H1 (cell line): ENCODE data around the gene CCDC30. TPM values are rescaled to one million over a fixed set of nuclear protein-coding genes. Genes with fewer than 3 reads are reported as not detected.

ENCODE experiments used
- polyA plus RNA-seq, 7 experiments: library from polyadenylated mRNA; depleted of rRNA in 3 of 7; stranded (reverse) in 5 of 7; unstranded in 2 of 7; fragments of >200 nt in 5 of 7; fragments of 200-250 nt in 2 of 7; gene quantifications; 1 replicate in 5 of 7; 2 replicates in 1 of 7; 4 replicates in 1 of 7; pipeline versions ENCODE4 v1.2.1 to v1.2.3, GENCODE V29; 2011 to 2013; ENCODE audit warnings: missing spikeins in 2 of 7, mixed read lengths in 2 of 7
- total RNA-seq: library from RNA; stranded (reverse); fragmentation: NEBNext Ultra II Directional; extraction: Animal tissue kit (Norgen Biotek cat#: 25700); gene quantifications from 2 replicates; pipeline ENCODE4 v1.2.1, GENCODE V29; 2021
- TF ChIP-seq, protein P1 (sequence below): fragments of 300-600 bp; sonication (generic); IDR thresholded peaks from 2 replicates; pipeline ENCODE4 v1.7.1; 2012; ENCODE audit warnings: low read length, moderate library complexity, mild to moderate bottlenecking, inconsistent platforms; ENCODE audit not compliant: insufficient replicate concordance

CCDC30 gene
- total and polyA plus RNA-seq, 2 of the 8 experiments (the other 6 are each of a cell fraction or from before 2014, with no cell fraction given), result 0.60 to 1.8 TPM

DNA sequence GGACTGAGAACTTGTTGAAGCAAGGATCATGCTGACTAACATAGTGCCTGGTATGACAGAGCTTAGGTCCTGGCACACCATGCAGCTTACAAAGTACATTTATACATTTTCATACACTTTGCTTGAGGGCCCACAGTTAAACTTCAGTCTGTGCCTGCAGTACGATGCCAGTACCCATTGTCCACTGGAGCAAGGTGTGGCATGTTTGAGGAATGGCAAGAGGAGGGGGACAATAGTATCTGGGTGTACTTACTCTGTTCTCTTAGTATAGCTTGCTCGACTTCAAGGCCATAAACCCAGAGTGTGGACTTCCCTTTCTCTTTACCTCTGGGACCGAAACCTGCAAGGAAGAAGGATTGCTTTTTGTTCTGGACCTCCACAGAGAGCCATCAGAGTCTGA, 212.4 kb downstream of the CCDC30 start (continued):
- TF ChIP-seq, protein P1, sequence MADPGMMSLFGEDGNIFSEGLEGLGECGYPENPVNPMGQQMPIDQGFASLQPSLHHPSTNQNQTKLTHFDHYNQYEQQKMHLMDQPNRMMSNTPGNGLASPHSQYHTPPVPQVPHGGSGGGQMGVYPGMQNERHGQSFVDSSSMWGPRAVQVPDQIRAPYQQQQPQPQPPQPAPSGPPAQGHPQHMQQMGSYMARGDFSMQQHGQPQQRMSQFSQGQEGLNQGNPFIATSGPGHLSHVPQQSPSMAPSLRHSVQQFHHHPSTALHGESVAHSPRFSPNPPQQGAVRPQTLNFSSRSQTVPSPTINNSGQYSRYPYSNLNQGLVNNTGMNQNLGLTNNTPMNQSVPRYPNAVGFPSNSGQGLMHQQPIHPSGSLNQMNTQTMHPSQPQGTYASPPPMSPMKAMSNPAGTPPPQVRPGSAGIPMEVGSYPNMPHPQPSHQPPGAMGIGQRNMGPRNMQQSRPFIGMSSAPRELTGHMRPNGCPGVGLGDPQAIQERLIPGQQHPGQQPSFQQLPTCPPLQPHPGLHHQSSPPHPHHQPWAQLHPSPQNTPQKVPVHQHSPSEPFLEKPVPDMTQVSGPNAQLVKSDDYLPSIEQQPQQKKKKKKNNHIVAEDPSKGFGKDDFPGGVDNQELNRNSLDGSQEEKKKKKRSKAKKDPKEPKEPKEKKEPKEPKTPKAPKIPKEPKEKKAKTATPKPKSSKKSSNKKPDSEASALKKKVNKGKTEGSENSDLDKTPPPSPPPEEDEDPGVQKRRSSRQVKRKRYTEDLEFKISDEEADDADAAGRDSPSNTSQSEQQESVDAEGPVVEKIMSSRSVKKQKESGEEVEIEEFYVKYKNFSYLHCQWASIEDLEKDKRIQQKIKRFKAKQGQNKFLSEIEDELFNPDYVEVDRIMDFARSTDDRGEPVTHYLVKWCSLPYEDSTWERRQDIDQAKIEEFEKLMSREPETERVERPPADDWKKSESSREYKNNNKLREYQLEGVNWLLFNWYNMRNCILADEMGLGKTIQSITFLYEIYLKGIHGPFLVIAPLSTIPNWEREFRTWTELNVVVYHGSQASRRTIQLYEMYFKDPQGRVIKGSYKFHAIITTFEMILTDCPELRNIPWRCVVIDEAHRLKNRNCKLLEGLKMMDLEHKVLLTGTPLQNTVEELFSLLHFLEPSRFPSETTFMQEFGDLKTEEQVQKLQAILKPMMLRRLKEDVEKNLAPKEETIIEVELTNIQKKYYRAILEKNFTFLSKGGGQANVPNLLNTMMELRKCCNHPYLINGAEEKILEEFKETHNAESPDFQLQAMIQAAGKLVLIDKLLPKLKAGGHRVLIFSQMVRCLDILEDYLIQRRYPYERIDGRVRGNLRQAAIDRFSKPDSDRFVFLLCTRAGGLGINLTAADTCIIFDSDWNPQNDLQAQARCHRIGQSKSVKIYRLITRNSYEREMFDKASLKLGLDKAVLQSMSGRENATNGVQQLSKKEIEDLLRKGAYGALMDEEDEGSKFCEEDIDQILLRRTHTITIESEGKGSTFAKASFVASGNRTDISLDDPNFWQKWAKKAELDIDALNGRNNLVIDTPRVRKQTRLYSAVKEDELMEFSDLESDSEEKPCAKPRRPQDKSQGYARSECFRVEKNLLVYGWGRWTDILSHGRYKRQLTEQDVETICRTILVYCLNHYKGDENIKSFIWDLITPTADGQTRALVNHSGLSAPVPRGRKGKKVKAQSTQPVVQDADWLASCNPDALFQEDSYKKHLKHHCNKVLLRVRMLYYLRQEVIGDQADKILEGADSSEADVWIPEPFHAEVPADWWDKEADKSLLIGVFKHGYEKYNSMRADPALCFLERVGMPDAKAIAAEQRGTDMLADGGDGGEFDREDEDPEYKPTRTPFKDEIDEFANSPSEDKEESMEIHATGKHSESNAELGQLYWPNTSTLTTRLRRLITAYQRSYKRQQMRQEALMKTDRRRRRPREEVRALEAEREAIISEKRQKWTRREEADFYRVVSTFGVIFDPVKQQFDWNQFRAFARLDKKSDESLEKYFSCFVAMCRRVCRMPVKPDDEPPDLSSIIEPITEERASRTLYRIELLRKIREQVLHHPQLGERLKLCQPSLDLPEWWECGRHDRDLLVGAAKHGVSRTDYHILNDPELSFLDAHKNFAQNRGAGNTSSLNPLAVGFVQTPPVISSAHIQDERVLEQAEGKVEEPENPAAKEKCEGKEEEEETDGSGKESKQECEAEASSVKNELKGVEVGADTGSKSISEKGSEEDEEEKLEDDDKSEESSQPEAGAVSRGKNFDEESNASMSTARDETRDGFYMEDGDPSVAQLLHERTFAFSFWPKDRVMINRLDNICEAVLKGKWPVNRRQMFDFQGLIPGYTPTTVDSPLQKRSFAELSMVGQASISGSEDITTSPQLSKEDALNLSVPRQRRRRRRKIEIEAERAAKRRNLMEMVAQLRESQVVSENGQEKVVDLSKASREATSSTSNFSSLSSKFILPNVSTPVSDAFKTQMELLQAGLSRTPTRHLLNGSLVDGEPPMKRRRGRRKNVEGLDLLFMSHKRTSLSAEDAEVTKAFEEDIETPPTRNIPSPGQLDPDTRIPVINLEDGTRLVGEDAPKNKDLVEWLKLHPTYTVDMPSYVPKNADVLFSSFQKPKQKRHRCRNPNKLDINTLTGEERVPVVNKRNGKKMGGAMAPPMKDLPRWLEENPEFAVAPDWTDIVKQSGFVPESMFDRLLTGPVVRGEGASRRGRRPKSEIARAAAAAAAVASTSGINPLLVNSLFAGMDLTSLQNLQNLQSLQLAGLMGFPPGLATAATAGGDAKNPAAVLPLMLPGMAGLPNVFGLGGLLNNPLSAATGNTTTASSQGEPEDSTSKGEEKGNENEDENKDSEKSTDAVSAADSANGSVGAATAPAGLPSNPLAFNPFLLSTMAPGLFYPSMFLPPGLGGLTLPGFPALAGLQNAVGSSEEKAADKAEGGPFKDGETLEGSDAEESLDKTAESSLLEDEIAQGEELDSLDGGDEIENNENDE, result no peak
